ENCODE results near the gene CFAP300.

Gene CFAP300

DNA sequence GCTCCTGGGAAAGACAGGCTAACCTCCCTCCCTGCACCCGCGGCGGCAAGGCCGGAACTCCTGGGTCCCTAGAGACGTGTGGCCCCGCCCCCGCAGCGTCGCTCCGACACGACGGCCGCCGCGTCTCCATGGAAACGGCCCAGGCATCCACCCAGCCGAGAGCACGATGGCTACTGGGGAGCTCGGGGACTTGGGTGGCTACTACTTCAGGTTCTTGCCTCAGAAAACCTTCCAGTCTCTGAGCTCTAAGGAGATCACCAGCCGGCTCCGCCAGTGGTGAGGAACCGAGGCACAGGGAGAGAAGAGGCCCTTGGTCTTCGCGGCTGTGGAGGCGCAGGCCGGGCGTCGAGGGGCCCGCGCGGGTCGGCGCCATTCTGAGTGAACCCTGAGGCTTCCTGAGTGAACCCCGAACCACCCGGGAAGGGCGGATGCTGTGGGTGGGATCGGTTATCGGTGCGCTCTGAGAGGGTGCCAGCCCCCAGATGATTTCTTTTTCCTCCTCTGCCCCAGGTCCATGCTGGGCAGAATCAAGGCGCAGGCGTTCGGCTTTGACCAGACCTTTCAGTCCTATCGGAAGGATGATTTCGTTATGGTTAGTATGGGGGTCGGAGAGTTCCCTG is at the start of gene CFAP300:
Gene CFAP300, plus strand, starts transcription at position 133 of the 620 bp plus-strand sequence. Its CDS starts 34 bp downstream, at position 167.
- DNase-seq (ENCODE audit: low read depth, low spot score), result no peak

- DNase-seq (ENCODE audit: low read depth, low spot score), result no peak
These were observed 45.4 kb upstream of the CFAP300 start for GRCh38 chr11:102001657-102002338.

DNA sequence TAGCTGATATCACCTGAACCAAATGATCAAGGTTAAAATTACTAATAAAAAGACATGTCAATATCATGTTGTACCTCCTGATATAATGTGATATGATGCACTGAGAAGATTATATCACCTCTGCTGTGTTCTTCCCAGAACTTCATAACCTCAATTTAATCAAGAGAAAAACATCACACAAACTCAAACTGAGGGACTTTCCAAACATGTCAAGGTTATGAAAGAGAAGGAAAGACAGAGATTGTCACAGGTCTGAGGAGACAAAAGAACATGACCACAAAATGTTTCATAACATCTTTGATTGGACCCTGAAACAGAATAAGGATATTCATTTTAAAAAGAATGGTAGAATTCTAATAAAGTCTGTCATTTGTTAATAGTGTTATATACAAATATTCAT is 43.0 kb upstream of the CFAP300 start:
- DNase-seq (ENCODE audit: low read depth, low spot score), result no peak

GRCh38 chr11:102005306-102005705 is 41.9 kb upstream of the CFAP300 start:
- DNase-seq (ENCODE audit: low read depth, low spot score), result no peak

DNA sequence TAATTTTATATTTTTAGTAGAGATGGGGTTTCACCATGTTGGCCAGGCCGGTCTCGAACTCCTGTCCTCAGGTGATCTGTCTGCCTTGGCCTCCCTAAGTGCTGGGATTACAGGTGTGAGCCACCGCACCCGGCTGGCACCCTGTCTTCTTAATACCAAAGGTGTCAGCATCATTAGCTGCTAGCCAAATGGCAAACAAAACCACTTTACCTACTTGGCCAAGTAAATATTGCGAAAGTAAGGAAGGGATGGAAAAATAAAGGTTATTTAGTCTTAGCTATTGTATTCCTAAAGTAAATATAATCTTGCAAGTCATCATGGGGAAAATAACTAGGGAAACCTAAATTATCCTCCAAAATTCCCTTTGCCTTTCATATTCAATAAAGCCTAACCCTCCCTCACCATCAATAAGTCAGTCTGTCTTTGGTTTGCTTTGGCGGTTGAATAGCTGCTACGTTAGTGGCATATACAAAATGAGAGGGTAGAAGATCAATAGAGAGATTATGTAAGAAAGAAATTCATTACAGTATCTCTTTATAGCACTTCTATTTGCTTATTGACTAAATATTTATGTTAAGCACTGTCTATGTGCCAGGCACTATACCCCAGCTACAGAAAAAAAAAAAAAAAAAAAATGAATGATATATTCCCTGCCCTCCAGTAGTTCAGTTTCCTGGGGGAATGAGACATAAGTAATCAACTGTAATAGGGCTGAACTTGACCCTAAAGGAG is 40.2 kb upstream of the CFAP300 start:
- no peak for DNase-seq (ENCODE audit: low read depth, low spot score)

- DNase-seq (ENCODE audit: low read depth, low spot score), result no peak
These were observed 39.4 kb upstream of the CFAP300 start for GRCh38 chr11:102007567-102008437.

- DNase-seq (ENCODE audit: low read depth, low spot score), result no peak
These were observed 36.3 kb upstream of the CFAP300 start for GRCh38 chr11:102010776-102011494.

DNA sequence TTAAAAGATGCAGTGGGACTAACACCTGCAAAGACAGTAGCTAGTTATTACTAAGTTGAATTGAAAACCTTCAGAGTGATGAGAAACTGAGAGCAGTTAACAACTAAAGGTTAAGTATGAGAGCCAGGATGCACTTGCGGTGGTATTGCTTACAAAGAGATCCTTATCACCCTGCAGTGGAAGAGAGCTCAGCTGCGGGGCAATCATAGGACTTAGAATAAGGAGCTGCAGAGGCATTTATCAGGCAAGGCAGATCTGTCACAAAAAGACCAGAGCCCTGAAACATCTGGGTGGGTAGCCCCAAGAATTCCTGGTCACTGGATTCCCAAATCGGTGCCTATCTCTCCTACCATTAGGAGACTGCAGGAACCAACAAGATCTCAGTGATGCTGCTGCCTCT is 34.3 kb upstream of the CFAP300 start:
- no peak for DNase-seq (ENCODE audit: low read depth, low spot score)

GRCh38 chr11:102014756-102015155 is 32.5 kb upstream of the CFAP300 start:
- no peak for DNase-seq (ENCODE audit: low read depth, low spot score)

GRCh38 chr11:102017026-102017425 is 30.2 kb upstream of the CFAP300 start:
- no peak for DNase-seq (ENCODE audit: low read depth, low spot score)

GRCh38 chr11:102026217-102026616 is 21.0 kb upstream of the CFAP300 start:
- DNase-seq (ENCODE audit: low read depth, low spot score), result no peak

DNA sequence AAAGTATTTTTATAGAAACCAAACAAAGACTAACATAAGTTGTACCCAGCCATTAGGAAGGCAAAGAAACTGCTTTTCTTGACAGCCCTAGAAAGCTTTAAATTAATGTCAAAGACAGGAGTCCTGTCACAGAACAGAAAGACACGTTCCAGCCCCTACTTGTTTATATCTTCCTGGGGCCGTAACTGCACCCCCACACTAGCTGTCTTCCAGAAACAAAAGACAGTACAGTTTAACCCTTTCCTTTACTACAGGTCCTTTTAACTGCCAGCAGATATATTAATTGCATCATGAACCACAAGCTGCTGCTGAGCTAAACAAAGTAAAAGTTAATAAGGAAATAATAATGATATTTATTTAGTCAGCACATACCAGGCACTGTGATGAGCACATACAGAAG is 20.3 kb upstream of the CFAP300 start:
- no peak for DNase-seq (ENCODE audit: low read depth, low spot score)

GRCh38 chr11:102036757-102037156 is 10.5 kb upstream of the CFAP300 start:
- no peak for DNase-seq (ENCODE audit: low read depth, low spot score)

DNA sequence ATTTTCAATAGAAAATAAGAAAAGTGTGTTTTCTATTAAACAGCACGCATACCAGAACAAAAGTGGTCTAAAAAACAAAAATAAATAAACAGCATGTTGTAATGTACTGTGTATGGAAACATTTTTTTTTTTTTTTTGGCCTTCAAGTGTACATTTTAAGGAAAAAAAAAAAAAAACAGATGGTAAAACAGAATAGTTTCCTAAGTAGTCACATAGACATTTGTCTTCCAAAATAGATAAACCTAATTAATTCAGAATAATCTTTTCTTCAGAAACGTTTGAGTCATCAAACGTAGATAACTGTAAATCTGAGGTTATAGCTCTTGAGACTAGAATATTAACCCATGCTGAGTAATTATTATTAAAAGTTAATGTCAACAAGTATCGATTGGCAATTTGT is 396 bp upstream of the CFAP300 start:
- DNase-seq (ENCODE audit: low read depth, low spot score), result no peak

GRCh38 chr11:102050927-102051575 is 3.8 kb downstream of the CFAP300 start:
- DNase-seq (ENCODE audit: low read depth, low spot score), result no peak

- DNase-seq (ENCODE audit: low read depth, low spot score), result no peak
These were observed 14.0 kb downstream of the CFAP300 start for GRCh38 chr11:102061276-102061675.

- DNase-seq (ENCODE audit: low read depth, low spot score), result no peak
These were observed 14.9 kb downstream of the CFAP300 start for GRCh38 chr11:102062106-102062505.

DNA sequence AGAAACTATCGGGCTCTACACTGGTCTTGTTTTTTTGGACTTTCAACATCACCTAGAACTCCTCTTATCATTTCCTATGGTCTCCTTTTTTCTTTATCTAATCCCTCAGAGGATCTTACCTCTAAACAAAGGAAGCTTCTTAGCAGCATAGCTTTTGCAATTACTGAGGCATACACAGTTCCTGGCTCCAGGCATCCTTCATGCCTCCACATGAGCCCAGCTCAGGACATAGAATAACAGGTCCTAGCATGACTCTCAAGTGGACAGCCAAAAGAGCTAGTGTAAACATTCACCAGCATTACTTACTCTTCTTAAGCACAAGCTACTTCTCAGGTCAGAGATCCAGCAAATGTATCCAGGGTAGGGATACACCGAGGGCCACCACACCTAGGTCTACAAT is 17.1 kb downstream of the CFAP300 start:
- no peak for DNase-seq (ENCODE audit: low read depth, low spot score)

DNA sequence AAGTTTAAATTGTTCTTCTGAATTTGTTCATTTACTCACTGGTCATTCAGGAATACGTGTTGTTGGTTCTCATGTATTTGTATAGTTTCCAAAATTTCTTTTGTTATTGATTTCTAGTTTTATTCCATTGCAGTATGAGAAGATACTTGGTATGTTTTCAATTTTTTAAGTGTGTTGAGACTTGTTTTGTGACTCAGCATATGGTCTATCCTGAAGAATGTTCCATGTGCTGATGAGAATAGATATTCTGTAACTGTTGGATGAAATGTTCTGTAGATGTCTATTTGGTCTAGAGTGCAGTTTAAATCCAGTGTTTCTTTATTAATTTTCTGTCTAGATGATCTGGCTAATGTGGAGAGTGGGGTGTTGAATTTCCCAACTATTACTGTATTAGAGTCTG is 23.5 kb downstream of the CFAP300 start:
- DNase-seq (ENCODE audit: low read depth, low spot score), result no peak

Measured in activated CD4-positive, CD25-positive, alpha-beta regulatory T cell treated with anti-CD3 and anti-CD28 coated beads, Interleukin-2, amount 50 U/mL, for 16 hours (primary cell).